ENCODE results near the gene RANBP17. TPM values are rescaled to one million over a fixed set of nuclear protein-coding genes. Genes with fewer than 3 reads are reported as not detected.

The RANBP17 gene
- total RNA-seq, 2 experiments from 2014 or later = not detected

- no peaks in the 10 kb centered on the region for H3K36me3 Mint-ChIP-seq (ENCODE audit: low read depth)
- intact Hi-C loops (cut with micrococcal nuclease) = no loop called here
- no peaks in the 10 kb centered on the region for H3K4me1 Mint-ChIP-seq (ENCODE audit: low read depth)
- no peak for TF ChIP-seq CTCF (IDR thresholded peaks at IDR 0.05)
- no peak for DNase-seq
- no peak overlapping the region for H3K4me3 Mint-ChIP-seq
- POLR2A ChIA-PET = no interaction called here
- ATAC-seq = no peak
- no peak overlapping the region for H3K27ac Mint-ChIP-seq
- CTCF ChIA-PET = interaction anchor here (0.9 to 1.3 kb wide), 2 partner anchors 10 to 20 kb away, joined by 3 read pairs; no protein-coding TSS in a partner anchor
- no peaks in the 10 kb centered on the region for H3K27me3 Mint-ChIP-seq
- H3K9me3 Mint-ChIP-seq = no peaks in the 10 kb centered on the region
Observed at GRCh38 chr5:171271798-171272197, 410.0 kb downstream of the RANBP17 start.

GRCh38 chr5:171272996-171273970, 411.5 kb downstream of the RANBP17 start:
- H3K27me3 Mint-ChIP-seq = no peaks in the 10 kb centered on the region
- DNase-seq (peak; percentile 38), ATAC-seq (no peak)
- no peaks in the 10 kb centered on the region for H3K36me3 Mint-ChIP-seq (ENCODE audit: low read depth)
- H3K4me1 Mint-ChIP-seq (ENCODE audit: low read depth) = no peaks in the 10 kb centered on the region
- POLR2A ChIA-PET = no interaction called here
- intact Hi-C loops (cut with micrococcal nuclease) = no loop called here
- H3K9me3 Mint-ChIP-seq = no peaks in the 10 kb centered on the region
- no peak overlapping the region for H3K27ac Mint-ChIP-seq
- CTCF ChIA-PET = interaction anchor here (0.6 to 1.7 kb wide), 6 partner anchors 9 to 634 kb away, joined by 3 to 9 read pairs (median 3); no protein-coding TSS in a partner anchor
- TF ChIP-seq CTCF (IDR thresholded peaks at IDR 0.05) = no peak
- H3K4me3 Mint-ChIP-seq = no peak overlapping the region

GRCh38 chr5:171275841-171276544, 414.2 kb downstream of the RANBP17 start:
- H3K4me3 Mint-ChIP-seq = no peak overlapping the region
- DNase-seq (no peak), ATAC-seq (no peak)
- no peak overlapping the region for H3K27ac Mint-ChIP-seq
- ChIA-PET POLR2A (no interaction called here), CTCF (interaction anchor here (0.9 kb wide), 1 partner anchor 24 kb away, joined by 3 read pairs; no protein-coding TSS in a partner anchor)
- H3K9me3 Mint-ChIP-seq = no peaks in the 10 kb centered on the region
- no peaks in the 10 kb centered on the region for H3K36me3 Mint-ChIP-seq (ENCODE audit: low read depth)
- TF ChIP-seq CTCF (IDR thresholded peaks at IDR 0.05) = no peak
- H3K27me3 Mint-ChIP-seq = peaks cover 1% of the 10 kb centered on the region
- intact Hi-C loops (cut with micrococcal nuclease) = no loop called here
- no peaks in the 10 kb centered on the region for H3K4me1 Mint-ChIP-seq (ENCODE audit: low read depth)

GRCh38 chr5:171283753-171284152, 421.9 kb downstream of the RANBP17 start:
- ChIA-PET POLR2A (no interaction called here), CTCF (no interaction called here)
- intact Hi-C loops (cut with micrococcal nuclease) = no loop called here
- Mint-ChIP-seq H3K9me3 (no peaks in the 10 kb centered on the region), H3K4me1 (ENCODE audit: low read depth) (no peaks in the 10 kb centered on the region), H3K4me3 (no peak overlapping the region), H3K27me3 (peaks cover 6% of the 10 kb centered on the region), H3K36me3 (ENCODE audit: low read depth) (no peaks in the 10 kb centered on the region), H3K27ac (no peak overlapping the region)
- TF ChIP-seq CTCF (IDR thresholded peaks at IDR 0.05) = no peak
- ATAC-seq (no peak), DNase-seq (no peak)

GRCh38 chr5:171285465-171285864, 423.6 kb downstream of the RANBP17 start:
- POLR2A ChIA-PET = no interaction called here
- intact Hi-C loops (cut with micrococcal nuclease) = no loop called here
- Mint-ChIP-seq H3K36me3 (ENCODE audit: low read depth) (no peaks in the 10 kb centered on the region), H3K27me3 (peaks cover 8% of the 10 kb centered on the region), H3K27ac (no peak overlapping the region), H3K4me3 (no peak overlapping the region), H3K9me3 (no peaks in the 10 kb centered on the region), H3K4me1 (ENCODE audit: low read depth) (no peaks in the 10 kb centered on the region)
- TF ChIP-seq CTCF (IDR thresholded peaks at IDR 0.05) = no peak
- CTCF ChIA-PET = no interaction called here
- ATAC-seq (no peak), DNase-seq (no peak)

Data from activated CD8-positive, alpha-beta T cell treated with anti-CD3 and anti-CD28 coated beads for 36 hours (primary cell).